ENCODE results near the gene SRXN1. TPM values are rescaled to one million over a fixed set of nuclear protein-coding genes. Genes with fewer than 3 reads are reported as not detected.

Gene SRXN1
- total RNA-seq, 1 donor from 2014 or later = 20.8 TPM

- no peaks in the 10 kb centered on the region for H3K9me3 Mint-ChIP-seq (ENCODE audit: low read depth)
- peaks cover 6% of the 10 kb centered on the region for H3K27me3 Mint-ChIP-seq (ENCODE audit: low read depth)
- H3K36me3 Mint-ChIP-seq (ENCODE audit: low read depth) = no peaks in the 10 kb centered on the region
- no peak for DNase-seq (ENCODE audit: low spot score)
- no peak for TF ChIP-seq CTCF (IDR thresholded peaks at IDR 0.05)
- H3K4me3 Mint-ChIP-seq (ENCODE audit: unreplicated experiment) = no peak overlapping the region
- H3K4me1 Mint-ChIP-seq (ENCODE audit: low read depth) = peaks cover 9% of the 10 kb centered on the region
- no peak overlapping the region for H3K27ac Mint-ChIP-seq (ENCODE audit: unreplicated experiment)
These were observed 52.3 kb downstream of the SRXN1 start for GRCh38 chr20:600736-601135.

- H3K36me3 Mint-ChIP-seq (ENCODE audit: low read depth) = no peaks in the 10 kb centered on the region
- H3K27me3 Mint-ChIP-seq (ENCODE audit: low read depth) = peaks cover 6% of the 10 kb centered on the region
- TF ChIP-seq CTCF (IDR thresholded peaks at IDR 0.05) = no peak
- no peak for DNase-seq (ENCODE audit: low spot score)
- no peak overlapping the region for H3K4me3 Mint-ChIP-seq (ENCODE audit: unreplicated experiment)
- H3K4me1 Mint-ChIP-seq (ENCODE audit: low read depth) = peaks cover 5% of the 10 kb centered on the region
- H3K9me3 Mint-ChIP-seq (ENCODE audit: low read depth) = no peaks in the 10 kb centered on the region
- H3K27ac Mint-ChIP-seq (ENCODE audit: unreplicated experiment) = no peak overlapping the region
These were observed 52.9 kb downstream of the SRXN1 start for GRCh38 chr20:600141-600540.

- H3K27me3 Mint-ChIP-seq (ENCODE audit: low read depth) = no peaks in the 10 kb centered on the region
- DNase-seq (ENCODE audit: low spot score) = no peak
- H3K9me3 Mint-ChIP-seq (ENCODE audit: low read depth) = no peaks in the 10 kb centered on the region
- no peak for TF ChIP-seq CTCF (IDR thresholded peaks at IDR 0.05)
- no peak overlapping the region for H3K4me3 Mint-ChIP-seq (ENCODE audit: unreplicated experiment)
- no peaks in the 10 kb centered on the region for H3K36me3 Mint-ChIP-seq (ENCODE audit: low read depth)
- H3K27ac Mint-ChIP-seq (ENCODE audit: unreplicated experiment) = no peak overlapping the region
- H3K4me1 Mint-ChIP-seq (ENCODE audit: low read depth) = peaks cover 3% of the 10 kb centered on the region
These were observed 54.7 kb downstream of the SRXN1 start for GRCh38 chr20:598133-598850.

- Mint-ChIP-seq H3K9me3 (ENCODE audit: low read depth) (no peaks in the 10 kb centered on the region), H3K4me3 (ENCODE audit: unreplicated experiment) (no peak overlapping the region)
These were observed 55.4 kb downstream of the SRXN1 start for GRCh38 chr20:597560-597959.

More at GRCh38 chr20:597560-597959, 55.4 kb downstream of the SRXN1 start:
- no peak for TF ChIP-seq CTCF (IDR thresholded peaks at IDR 0.05)
- H3K27ac Mint-ChIP-seq (ENCODE audit: unreplicated experiment) = no peak overlapping the region
- peaks cover 3% of the 10 kb centered on the region for H3K4me1 Mint-ChIP-seq (ENCODE audit: low read depth)
- DNase-seq (ENCODE audit: low spot score) = no peak
- no peaks in the 10 kb centered on the region for H3K27me3 Mint-ChIP-seq (ENCODE audit: low read depth)
- H3K36me3 Mint-ChIP-seq (ENCODE audit: low read depth) = no peaks in the 10 kb centered on the region

Other genes starting within 250 kb of the SRXN1 start
- 84.1 to 95.5 TPM (median 94.3 TPM) in 3 replicates for gene RBCK1, start 244.9 kb downstream of the SRXN1 start, total RNA-seq
- gene TBC1D20, start 190.7 kb downstream of the SRXN1 start, total RNA-seq = 56.2 to 64.7 TPM (median 64.0 TPM) in 3 replicates
- 121 to 129 TPM (median 122 TPM) in 3 replicates for gene CSNK2A1, start 109.4 kb downstream of the SRXN1 start, total RNA-seq
- gene TCF15, start 42.9 kb downstream of the SRXN1 start, total RNA-seq = 0.28 to 0.50 TPM in 2 of 3 replicates, not detected in the other
- gene SCRT2, start 22.6 kb upstream of the SRXN1 start, total RNA-seq = not detected in 3 replicates
- gene SLC52A3, start 115.3 kb upstream of the SRXN1 start, total RNA-seq = not detected in 3 replicates
- gene FAM110A, start 180.5 kb upstream of the SRXN1 start, total RNA-seq = 2.0 to 2.6 TPM (median 2.4 TPM) in 3 replicates